HG02981 (cell line): ENCODE data around the gene WDFY4.

Source experiments
- ATAC-seq: cut with Tn5 transposase; IDR thresholded peaks from one replicate; pipeline ENCODE4 v1.9.1; 2021; ENCODE audit warnings: mild to moderate bottlenecking, moderate library complexity; ENCODE audit not compliant: unreplicated experiment

Gene WDFY4

GRCh38 chr10:49001870-49002672, 317.4 kb downstream of the WDFY4 start:
- ATAC-seq = no peak

- ATAC-seq = no peak
Measured at GRCh38 chr10:49005270-49005669, 320.6 kb downstream of the WDFY4 start.

GRCh38 chr10:49007129-49007528, 322.5 kb downstream of the WDFY4 start:
- ATAC-seq = no peak

- no peak for ATAC-seq
Measured at GRCh38 chr10:49008091-49008490, 323.4 kb downstream of the WDFY4 start.

- no peak for ATAC-seq
Measured at GRCh38 chr10:49008505-49009198, 324.0 kb downstream of the WDFY4 start.

GRCh38 chr10:49009199-49009979, 324.7 kb downstream of the WDFY4 start:
- no peak for ATAC-seq

- ATAC-seq = no peak
Measured at GRCh38 chr10:49010295-49010694, 325.6 kb downstream of the WDFY4 start.

GRCh38 chr10:49010865-49011264, 326.2 kb downstream of the WDFY4 start:
- no peak for ATAC-seq

GRCh38 chr10:49011756-49012155, 327.1 kb downstream of the WDFY4 start:
- ATAC-seq = no peak

- no peak for ATAC-seq
Measured at GRCh38 chr10:49012603-49013002, 327.9 kb downstream of the WDFY4 start.

- ATAC-seq = no peak
Measured at GRCh38 chr10:49015700-49016099, 331.0 kb downstream of the WDFY4 start.

- no peak for ATAC-seq
Measured at GRCh38 chr10:49021685-49022084, 337.0 kb downstream of the WDFY4 start.

GRCh38 chr10:49023071-49023470, 338.4 kb downstream of the WDFY4 start:
- ATAC-seq = no peak

- ATAC-seq = no peak
Measured at GRCh38 chr10:49023752-49024151, 339.1 kb downstream of the WDFY4 start.

- no peak for ATAC-seq
Measured at GRCh38 chr10:49024484-49024883, 339.8 kb downstream of the WDFY4 start.

- ATAC-seq = no peak
Measured at GRCh38 chr10:49025347-49025983, 340.8 kb downstream of the WDFY4 start.

- no peak for ATAC-seq
Measured at GRCh38 chr10:49028639-49029038, 344.0 kb downstream of the WDFY4 start.

- no peak for ATAC-seq
Measured at GRCh38 chr10:49029666-49030065, 345.0 kb downstream of the WDFY4 start.
